A673 (cell line): ENCODE data around the gene GALNT12. TPM values are rescaled to one million over a fixed set of nuclear protein-coding genes. Genes with fewer than 3 reads are reported as not detected.

Experiments used
- BruUV-seq: library from RNA; stranded (reverse); fragments of 400-500 nt; replicated peaks from 2 replicates; lab custom pipeline; 2021; lab: Mats Ljungman, UMichigan
- CTCF ChIA-PET: fragments of 300-600 bp; sonication (Branson Sonifier 250); formaldehyde crosslinking; loops from one replicate; lab custom pipeline; 2022; ENCODE audit warnings: antibody characterized with exemption; lab: Charles Lee
- POLR2A ChIA-PET: fragments of 300-600 bp; sonication (Branson Sonifier 250); formaldehyde crosslinking; loops from one replicate; lab custom pipeline; 2022; ENCODE audit warnings: antibody characterized with exemption; ENCODE audit not compliant: low non-redundant PET; lab: Charles Lee
- DNase-seq: peaks from one replicate; pipeline ENCODE4 v3.0.0-alpha.2; 2015; ENCODE audit warnings: low spot score
- H3K27ac ChIP-seq: fragments of 200-600 bp; sonication (generic); 2 replicates; pipeline ENCODE4 v1.5.1; 2016; ENCODE audit warnings: mixed run types, low read depth, mild to moderate bottlenecking, mixed read lengths, antibody characterized with exemption, low read length; ENCODE audit not compliant: poor library complexity, severe bottlenecking
- H3K27me3 ChIP-seq: fragments of 200-600 bp; sonication (generic); replicated peaks from 2 replicates; pipeline ENCODE4 v1.6.1; 2017; ENCODE audit warnings: mixed run types, low read depth, mild to moderate bottlenecking, mixed read lengths, antibody characterized with exemption, low read length; ENCODE audit not compliant: insufficient read depth, poor library complexity
- H3K36me3 ChIP-seq: fragments of 200-600 bp; sonication (generic); 2 replicates; pipeline ENCODE4 v1.6.1; 2016; ENCODE audit warnings: mixed run types, mild to moderate bottlenecking, mixed read lengths, antibody characterized with exemption, low read length; ENCODE audit not compliant: insufficient read depth, poor library complexity, severe bottlenecking
- H3K4me1 ChIP-seq: fragments of 200-600 bp; sonication (generic); 2 replicates; pipeline ENCODE4 v1.6.1; 2017; ENCODE audit warnings: mixed run types, mild to moderate bottlenecking, mixed read lengths, antibody characterized with exemption, low read length; ENCODE audit not compliant: insufficient read depth, poor library complexity, severe bottlenecking
- H3K4me3 ChIP-seq: fragments of 200-600 bp; sonication (generic); 2 replicates; pipeline ENCODE4 v1.5.1; 2016; ENCODE audit warnings: low read depth, mixed run types, mild to moderate bottlenecking, mixed read lengths, low read length; ENCODE audit not compliant: poor library complexity, severe bottlenecking
- H3K9me3 ChIP-seq: fragments of 200-600 bp; sonication (generic); 2 replicates; pipeline ENCODE4 v1.6.1; 2016; ENCODE audit warnings: mixed run types, low read depth, mild to moderate bottlenecking, mixed read lengths, antibody characterized with exemption, low read length; ENCODE audit not compliant: poor library complexity, severe bottlenecking
- CTCF ChIP-seq: fragments of 300-800, 200-600 bp; sonication (generic); conservative IDR thresholded peaks from 2 replicates; pipeline ENCODE4 v1.5.1; 2017; ENCODE audit warnings: low read depth, mild to moderate bottlenecking, antibody characterized with exemption, low read length, moderate library complexity, mixed read lengths
- EZH2 ChIP-seq: fragments of 200-600 bp; sonication (generic); IDR thresholded peaks from 2 replicates; pipeline ENCODE4 v1.6.1; 2017; ENCODE audit warnings: borderline replicate concordance, low read depth, mild to moderate bottlenecking, mixed read lengths, antibody characterized with exemption, low read length; ENCODE audit not compliant: poor library complexity, severe bottlenecking
- intact Hi-C: fragments of 100-400 bp; cut with micrococcal nuclease; formaldehyde crosslinking; loops from one replicate; pipeline ENCODE4 v1.10.0; 2022; ENCODE audit not compliant: unreplicated experiment
- total RNA-seq: library from RNA; stranded (reverse); gene quantifications from 2 replicates; pipeline ENCODE4 v1.2.3, GENCODE V29; 2021

Gene GALNT12
- total RNA-seq, 1 experiment from 2014 or later = 0.54 TPM

- Histone ChIP-seq H3K36me3 (no peaks in the 10 kb centered on the region), H3K27ac (no peak overlapping the region), H3K4me1 (peaks cover 12% of the 10 kb centered on the region), H3K9me3 (peaks cover 5% of the 10 kb centered on the region), H3K4me3 (no peak overlapping the region), H3K27me3 (no peaks in the 10 kb centered on the region)
- no peak for DNase-seq
- BruUV-seq = no TSS peak
- TF ChIP-seq CTCF (no peak), EZH2 (no peak)
- POLR2A ChIA-PET = no interaction called here
- CTCF ChIA-PET = no interaction called here
- intact Hi-C loops = no loop called here
Observed at GRCh38 chr9:98897745-98898144, 90.3 kb downstream of the GALNT12 start.

GRCh38 chr9:98899408-98900056 lies 92.1 kb downstream of the GALNT12 start:
- Histone ChIP-seq H3K27ac (no peak overlapping the region), H3K36me3 (no peaks in the 10 kb centered on the region), H3K4me1 (peaks cover 12% of the 10 kb centered on the region), H3K27me3 (no peaks in the 10 kb centered on the region), H3K4me3 (no peak overlapping the region), H3K9me3 (peaks cover 5% of the 10 kb centered on the region)
- TF ChIP-seq CTCF = no peak
- TF ChIP-seq EZH2 = no peak
- POLR2A ChIA-PET = no interaction called here
- CTCF ChIA-PET = no interaction called here
- intact Hi-C loops = no loop called here
- BruUV-seq = no TSS peak
- peak; percentile 73 for DNase-seq

Other genes starting within 250 kb of the GALNT12 start
- not detected in 2 replicates for gene GABBR2, start 98.7 kb upstream of the GALNT12 start, total RNA-seq
- gene ANKS6, start 11.1 kb upstream of the GALNT12 start, total RNA-seq = 14.4 and 20.5 TPM in 2 replicates
- 0.04 TPM in 1 of 2 replicates, not detected in the other for gene COL15A1, start 136.2 kb downstream of the GALNT12 start, total RNA-seq